ENCODE data around the gene LIF.
"Not testable (repeated sequence)": the region's sequence is repeated elsewhere in the genome, so short reads cannot be mapped to it uniquely, and the experiment has no call there.

Gene LIF

DNA sequence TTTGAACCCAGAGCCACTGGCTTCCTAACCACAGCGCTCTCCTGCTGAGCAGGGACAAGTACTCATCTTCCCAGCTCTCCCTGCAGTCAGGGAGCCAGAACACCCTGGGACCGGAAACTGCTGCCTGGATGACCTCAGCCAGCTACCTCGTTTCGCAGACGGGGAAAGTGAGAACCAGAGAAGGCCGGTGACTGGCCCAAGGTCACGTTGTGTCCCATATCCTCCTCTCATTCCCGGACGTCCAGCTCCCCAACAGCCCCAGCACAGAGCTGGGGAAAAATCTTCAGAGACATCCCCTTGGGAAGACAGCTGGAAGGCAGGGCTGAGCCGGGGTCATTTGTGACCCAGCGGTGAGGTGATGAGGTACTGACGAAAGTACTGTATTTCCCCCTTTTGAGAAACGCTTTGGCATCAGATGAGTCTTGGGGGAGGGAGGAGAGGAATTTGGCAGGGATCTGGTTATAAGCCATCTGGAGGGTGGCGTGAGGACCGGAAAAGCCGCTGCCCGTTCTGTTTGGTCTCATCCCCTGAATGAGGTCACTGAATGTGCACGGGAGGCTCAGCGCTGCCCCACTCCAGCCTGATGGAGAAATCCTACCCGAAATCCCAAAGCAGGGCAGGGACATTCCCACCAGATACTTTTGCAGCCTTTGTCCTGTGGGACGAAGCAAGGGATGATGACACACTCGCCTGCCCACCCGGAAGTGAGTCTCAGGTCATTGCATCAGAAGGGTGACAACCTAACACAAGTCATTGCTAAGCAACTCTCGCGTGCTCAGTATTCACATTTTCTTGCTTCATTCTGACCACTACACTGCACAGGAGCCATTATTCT, 41.1 kb downstream of the LIF start:
- DNase-seq (ENCODE audit: low read depth): peak; percentile 99
- no peak overlapping the region for H3K4me3 ChIP-seq (replicated peaks; ENCODE audit: low read depth, low read length)
- TF ChIP-seq, protein P1, sequence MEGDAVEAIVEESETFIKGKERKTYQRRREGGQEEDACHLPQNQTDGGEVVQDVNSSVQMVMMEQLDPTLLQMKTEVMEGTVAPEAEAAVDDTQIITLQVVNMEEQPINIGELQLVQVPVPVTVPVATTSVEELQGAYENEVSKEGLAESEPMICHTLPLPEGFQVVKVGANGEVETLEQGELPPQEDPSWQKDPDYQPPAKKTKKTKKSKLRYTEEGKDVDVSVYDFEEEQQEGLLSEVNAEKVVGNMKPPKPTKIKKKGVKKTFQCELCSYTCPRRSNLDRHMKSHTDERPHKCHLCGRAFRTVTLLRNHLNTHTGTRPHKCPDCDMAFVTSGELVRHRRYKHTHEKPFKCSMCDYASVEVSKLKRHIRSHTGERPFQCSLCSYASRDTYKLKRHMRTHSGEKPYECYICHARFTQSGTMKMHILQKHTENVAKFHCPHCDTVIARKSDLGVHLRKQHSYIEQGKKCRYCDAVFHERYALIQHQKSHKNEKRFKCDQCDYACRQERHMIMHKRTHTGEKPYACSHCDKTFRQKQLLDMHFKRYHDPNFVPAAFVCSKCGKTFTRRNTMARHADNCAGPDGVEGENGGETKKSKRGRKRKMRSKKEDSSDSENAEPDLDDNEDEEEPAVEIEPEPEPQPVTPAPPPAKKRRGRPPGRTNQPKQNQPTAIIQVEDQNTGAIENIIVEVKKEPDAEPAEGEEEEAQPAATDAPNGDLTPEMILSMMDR (IDR thresholded peaks at IDR 0.05; ENCODE audit: low read length, missing control alignments): no peak

DNA sequence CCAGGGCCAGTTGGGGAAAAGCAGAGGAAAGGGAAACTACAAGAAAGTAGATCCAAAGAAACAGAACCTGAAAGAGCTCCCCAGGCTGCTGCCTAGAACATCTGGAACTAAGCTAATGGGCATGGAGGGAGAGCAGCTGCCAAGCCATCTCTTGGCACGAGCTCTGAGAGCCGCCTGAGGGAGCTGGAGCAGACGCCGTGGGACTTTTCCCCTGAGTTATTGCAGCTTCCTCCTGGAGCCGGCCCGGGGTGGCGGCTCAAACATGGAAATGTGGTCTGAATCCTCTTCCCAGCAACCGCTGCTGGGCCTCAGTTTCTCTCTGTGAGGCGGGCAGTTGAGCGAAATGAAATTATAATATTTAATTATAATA, 41.8 kb downstream of the LIF start:
- TF ChIP-seq, protein P1 (IDR thresholded peaks at IDR 0.05; ENCODE audit: low read length, missing control alignments): no peak
- DNase-seq (ENCODE audit: low read depth): peak; percentile 86

DNA sequence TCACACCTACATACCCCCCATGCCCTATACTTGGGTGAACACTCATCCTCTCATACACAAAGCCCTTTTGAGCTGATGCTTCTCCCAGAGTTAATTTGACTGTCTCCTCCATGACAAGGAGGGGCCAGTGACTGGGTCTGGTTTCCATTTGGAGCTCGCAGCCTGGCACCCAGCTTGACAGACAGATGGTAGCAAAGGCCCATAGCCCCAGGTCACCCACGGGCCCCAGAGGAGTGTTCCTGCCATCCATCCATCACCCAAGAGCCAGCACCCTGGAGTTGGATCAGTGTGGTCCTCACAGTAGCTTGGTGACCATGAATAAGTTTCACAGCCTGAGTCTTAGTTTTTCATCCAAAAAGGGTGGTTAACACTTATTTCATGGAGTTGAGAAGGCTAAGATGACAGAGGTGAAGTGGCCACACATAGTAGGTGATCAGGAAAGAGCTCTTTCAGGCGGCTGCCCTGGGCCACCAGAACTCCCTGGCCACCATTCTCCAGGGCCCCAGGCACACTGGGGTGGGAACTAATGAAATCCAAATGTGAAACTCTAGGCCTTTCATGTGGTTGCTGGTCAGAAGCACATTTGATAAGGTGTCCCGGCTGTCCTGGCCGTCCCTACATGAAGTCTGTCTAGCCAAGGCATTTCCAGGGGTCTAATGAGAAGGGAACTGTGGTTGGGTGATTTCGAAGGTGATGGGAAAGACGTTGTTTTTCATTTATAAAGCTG, 42.4 kb downstream of the LIF start:
- no peak overlapping the region for H3K4me3 ChIP-seq (replicated peaks; ENCODE audit: low read depth, low read length)
- TF ChIP-seq, protein P1 (IDR thresholded peaks at IDR 0.05; ENCODE audit: low read length, missing control alignments): no peak
- DNase-seq (ENCODE audit: low read depth): no peak

More for the DNA sequence above, 41.8 kb downstream of the LIF start:
- H3K4me3 ChIP-seq (replicated peaks; ENCODE audit: low read depth, low read length): no peak overlapping the region

DNA sequence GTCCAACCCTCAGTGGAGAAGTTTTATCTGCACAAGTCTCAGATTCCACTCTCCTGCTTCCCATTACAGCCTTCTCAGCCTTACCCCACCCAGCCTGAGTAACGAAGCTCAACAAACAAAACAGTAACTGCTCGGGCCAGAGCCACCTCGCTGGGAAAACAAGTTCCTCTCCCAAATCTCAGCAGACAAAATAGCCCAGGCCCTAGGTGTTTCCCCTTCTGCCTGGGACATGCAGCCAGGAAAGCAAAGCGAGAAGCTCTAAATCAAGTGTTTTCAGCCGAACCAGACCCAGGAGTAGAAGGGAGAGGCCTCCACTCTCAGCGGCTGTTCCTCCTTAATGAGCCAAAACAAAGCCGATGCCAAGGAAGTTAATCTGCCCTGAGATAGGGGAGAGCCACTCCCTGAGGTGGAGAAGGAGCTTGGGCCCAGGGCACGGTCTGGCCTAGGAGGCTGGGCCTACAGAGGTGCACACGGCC, 44.0 kb downstream of the LIF start:
- H3K4me3 ChIP-seq (replicated peaks; ENCODE audit: low read depth, low read length): no peak overlapping the region
- TF ChIP-seq, protein P1 (IDR thresholded peaks at IDR 0.05; ENCODE audit: low read length, missing control alignments): no peak
- DNase-seq (ENCODE audit: low read depth): peak; percentile 61

DNA sequence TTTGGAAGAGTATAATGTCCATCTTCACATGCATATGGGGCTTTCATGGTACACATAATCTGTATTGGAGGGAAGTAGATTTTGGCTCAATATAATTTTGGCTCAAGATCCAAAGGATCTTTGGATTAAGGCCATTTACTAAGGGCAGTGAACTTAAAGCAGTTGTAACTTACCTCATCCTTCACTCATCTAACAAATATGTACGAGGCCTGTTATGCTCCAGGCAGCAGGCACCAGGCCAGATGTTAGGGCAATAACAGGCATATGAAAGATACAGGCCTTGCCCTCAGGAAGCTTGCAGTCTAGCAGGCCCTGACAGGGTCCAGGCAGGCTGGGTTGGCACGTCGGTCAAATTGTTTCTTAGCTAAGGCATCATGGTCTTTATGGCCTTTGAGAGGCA, 44.6 kb downstream of the LIF start:
- peak; percentile 86 for DNase-seq (ENCODE audit: low read depth)

DNA sequence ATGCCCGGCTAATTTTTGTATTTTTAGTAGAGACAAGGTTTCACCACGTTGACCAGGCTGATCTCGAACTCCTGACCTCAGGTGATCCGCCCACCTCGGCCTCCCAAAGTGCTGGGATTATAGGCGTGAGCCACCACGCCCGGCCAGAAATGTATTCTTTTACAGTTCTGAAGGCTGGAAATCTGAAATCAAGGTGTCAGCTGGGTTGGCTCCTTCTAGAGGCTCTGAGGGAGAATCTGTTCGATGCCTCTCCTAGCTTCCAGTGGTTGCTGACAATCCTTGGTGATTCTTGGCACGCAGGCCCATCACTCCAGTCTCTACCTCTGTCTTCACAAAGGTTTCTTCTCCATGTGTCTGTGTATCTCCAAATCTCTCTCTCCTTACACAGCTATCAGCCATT, 45.7 kb downstream of the LIF start:
- not testable (repeated sequence) for H3K4me3 ChIP-seq (replicated peaks; ENCODE audit: low read depth, low read length); DNase-seq (ENCODE audit: low read depth)

More for the DNA sequence above, 44.6 kb downstream of the LIF start:
- TF ChIP-seq, protein P1 (IDR thresholded peaks at IDR 0.05; ENCODE audit: low read length, missing control alignments): no peak
- no peak overlapping the region for H3K4me3 ChIP-seq (replicated peaks; ENCODE audit: low read depth, low read length)

DNA sequence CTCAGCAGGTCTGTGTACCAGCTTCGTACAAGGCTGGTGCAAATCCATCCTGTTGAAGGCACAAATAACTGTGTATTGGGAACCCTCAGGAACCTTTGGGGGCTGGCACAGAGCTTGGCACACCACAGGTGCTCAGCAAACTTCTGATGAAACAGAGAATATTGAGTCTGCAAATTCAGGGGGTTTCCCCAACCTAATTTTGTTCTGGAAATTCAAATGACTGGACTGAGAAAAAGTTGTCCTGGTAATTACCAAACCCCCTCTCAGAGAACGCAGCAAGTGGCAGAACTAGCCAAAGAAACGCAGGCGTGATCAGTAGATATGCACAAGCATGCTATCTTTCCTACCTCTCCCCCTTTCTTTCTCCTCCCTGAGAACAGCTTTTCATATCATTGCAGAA, 47.6 kb downstream of the LIF start:
- DNase-seq (ENCODE audit: low read depth): no peak
- no peak overlapping the region for H3K4me3 ChIP-seq (replicated peaks; ENCODE audit: low read depth, low read length)
- TF ChIP-seq, protein P1 (IDR thresholded peaks at IDR 0.05; ENCODE audit: low read length, missing control alignments): no peak

Data from fibroblast of pulmonary artery (primary cell).